H9 (cell line): ENCODE data around the gene OTUD4. TPM values are rescaled to one million over a fixed set of nuclear protein-coding genes. Genes with fewer than 3 reads are reported as not detected.

ENCODE experiments used
- DNase-seq: peaks from one replicate; pipeline ENCODE4 v3.0.0-alpha.2; 2017
- H2AFZ ChIP-seq: one replicate; pipeline ENCODE4 v1.6.1; 2013; ENCODE audit warnings: mild to moderate bottlenecking, low read length, control low read depth, moderate library complexity
- H2AK5ac ChIP-seq: 2 replicates; pipeline ENCODE4 v1.6.1; 2013; ENCODE audit warnings: low read length, control low read depth, mixed read lengths; ENCODE audit not compliant: insufficient read length
- H2BK120ac ChIP-seq: one replicate; pipeline ENCODE4 v1.6.1; 2013; ENCODE audit warnings: low read depth, mild to moderate bottlenecking, low read length, control low read depth, inconsistent platforms; ENCODE audit not compliant: poor library complexity, severe bottlenecking
- H2BK12ac ChIP-seq: 2 replicates; pipeline ENCODE4 v1.6.1; 2013; ENCODE audit warnings: low read length, control low read depth, mixed read lengths, low read depth; ENCODE audit not compliant: insufficient read length
- H2BK15ac ChIP-seq: 2 replicates; pipeline ENCODE4 v1.6.1; 2013; ENCODE audit warnings: low read depth, low read length, control low read depth
- H2BK20ac ChIP-seq: one replicate; pipeline ENCODE4 v1.6.1; 2013; ENCODE audit warnings: low read depth, mild to moderate bottlenecking, low read length, control low read depth, inconsistent platforms; ENCODE audit not compliant: poor library complexity, severe bottlenecking
- H2BK5ac ChIP-seq: 2 replicates; pipeline ENCODE4 v1.6.1; 2013; ENCODE audit warnings: low read length, control low read depth, mixed read lengths; ENCODE audit not compliant: insufficient read length
- H3K14ac ChIP-seq: 2 replicates; pipeline ENCODE4 v1.6.1; 2013; ENCODE audit warnings: low read length, control low read depth; ENCODE audit not compliant: insufficient read depth
- H3K18ac ChIP-seq: 2 replicates; pipeline ENCODE4 v1.6.1; 2013; ENCODE audit warnings: low read depth, mild to moderate bottlenecking, mixed read lengths, low read length, control low read depth; ENCODE audit not compliant: insufficient read length
- H3K23ac ChIP-seq: 2 replicates; pipeline ENCODE4 v1.6.1; 2013; ENCODE audit warnings: low read length, control low read depth, mixed read lengths, low read depth; ENCODE audit not compliant: insufficient read length
- H3K23me2 ChIP-seq: 2 replicates; pipeline ENCODE4 v1.6.1; 2013; ENCODE audit warnings: low read depth, mild to moderate bottlenecking, mixed read lengths, low read length, control low read depth; ENCODE audit not compliant: insufficient read length, poor library complexity, severe bottlenecking
- H3K27ac ChIP-seq: 2 replicates; pipeline ENCODE4 v1.5.1; 2013; ENCODE audit warnings: low read length, control low read depth, mixed read lengths, low read depth; ENCODE audit not compliant: insufficient read length
- H3K27me3 ChIP-seq: 2 replicates; pipeline ENCODE4 v1.6.1; 2013; ENCODE audit warnings: low read length, control low read depth, inconsistent platforms; ENCODE audit not compliant: insufficient read depth
- H3K4ac ChIP-seq: 2 replicates; pipeline ENCODE4 v1.6.1; 2013; ENCODE audit warnings: low read depth, mild to moderate bottlenecking, control low read depth, inconsistent platforms, low read length, moderate library complexity
- H3K4me1 ChIP-seq: 2 replicates; pipeline ENCODE4 v1.6.1; 2013; ENCODE audit warnings: low read length, control low read depth, inconsistent platforms; ENCODE audit not compliant: insufficient read depth
- H3K4me2 ChIP-seq: 2 replicates; pipeline ENCODE4 v1.6.1; 2013; ENCODE audit warnings: low read length, control low read depth, mixed read lengths; ENCODE audit not compliant: insufficient read length, insufficient read depth
- H3K56ac ChIP-seq: 2 replicates; pipeline ENCODE4 v1.6.1; 2013; ENCODE audit warnings: low read depth, mild to moderate bottlenecking, mixed read lengths, low read length, control low read depth; ENCODE audit not compliant: insufficient read length
- H3K79me1 ChIP-seq: 2 replicates; pipeline ENCODE4 v1.6.1; 2013; ENCODE audit warnings: low read depth, mild to moderate bottlenecking, moderate library complexity, low read length, control low read depth, inconsistent platforms; ENCODE audit not compliant: insufficient read depth, poor library complexity, severe bottlenecking
- H3K79me2 ChIP-seq: 2 replicates; pipeline ENCODE4 v1.6.1; 2013; ENCODE audit warnings: low read length, control low read depth, inconsistent platforms; ENCODE audit not compliant: insufficient read depth
- H3K9ac ChIP-seq: 2 replicates; pipeline ENCODE4 v1.6.1; 2013; ENCODE audit warnings: low read length, control low read depth, mixed read lengths; ENCODE audit not compliant: insufficient read length; ENCODE audit errors: extremely low read depth
- H3K9me3 ChIP-seq: one replicate; pipeline ENCODE4 v1.6.1; 2013; ENCODE audit warnings: low read depth, low read length, inconsistent platforms; ENCODE audit not compliant: control insufficient read depth
- H3T11ph ChIP-seq: one replicate; pipeline ENCODE4 v1.6.1; 2013; ENCODE audit warnings: mild to moderate bottlenecking, low read length, control low read depth, inconsistent platforms
- H4K20me1 ChIP-seq: one replicate; pipeline ENCODE4 v1.6.1; 2013; ENCODE audit not compliant: control insufficient read depth, insufficient read length, insufficient read depth
- H4K5ac ChIP-seq: 2 replicates; pipeline ENCODE4 v1.6.1; 2013; ENCODE audit warnings: low read depth, mild to moderate bottlenecking, mixed read lengths, low read length, control low read depth; ENCODE audit not compliant: insufficient read length
- H4K8ac ChIP-seq: replicated peaks from 2 replicates; pipeline ENCODE4 v1.6.1; 2013; ENCODE audit warnings: low read length, control low read depth, mixed read lengths, low read depth; ENCODE audit not compliant: insufficient read length
- H4K91ac ChIP-seq: 2 replicates; pipeline ENCODE4 v1.6.1; 2013; ENCODE audit warnings: low read depth, mild to moderate bottlenecking, moderate library complexity, mixed read lengths, low read length, control low read depth; ENCODE audit not compliant: insufficient read length
- H3K27ac Mint-ChIP-seq, 3 experiments: 2 replicates in 2 of 3; 3 replicates in 1 of 3; pipeline ENCODE4 v1.8.0; 2020 to 2021; ENCODE audit warnings: mixed read lengths in 3 of 3, mild to moderate bottlenecking in 1 of 3, moderate library complexity in 1 of 3
- H3K27me3 Mint-ChIP-seq: 2 replicates; pipeline ENCODE4 v1.8.0; 2021; ENCODE audit warnings: low read depth, mild to moderate bottlenecking, moderate library complexity, mixed read lengths
- H3K36me3 Mint-ChIP-seq, 3 experiments: 2 replicates in 2 of 3; 3 replicates in 1 of 3; pipeline ENCODE4 v1.8.0; 2020 to 2021; ENCODE audit warnings: low read depth in 3 of 3, mixed read lengths in 3 of 3; ENCODE audit not compliant: insufficient read depth in 1 of 3
- H3K4me1 Mint-ChIP-seq, 2 experiments: 2 replicates each; pipeline ENCODE4 v1.8.0; 2020; ENCODE audit warnings: mixed read lengths in 2 of 2
- H3K4me3 Mint-ChIP-seq, 2 experiments: 2 replicates in 1 of 2; 3 replicates in 1 of 2; pipeline ENCODE4 v1.8.0; 2020 to 2021; ENCODE audit warnings: mild to moderate bottlenecking in 2 of 2, mixed read lengths in 2 of 2, moderate library complexity in 1 of 2
- H3K9me3 Mint-ChIP-seq, 2 experiments: 2 replicates in 1 of 2; 3 replicates in 1 of 2; pipeline ENCODE4 v1.8.0; 2020; ENCODE audit warnings: mild to moderate bottlenecking in 2 of 2, mixed read lengths in 2 of 2, moderate library complexity in 1 of 2
- WGBS: extraction: QIAGEN DNeasy Blood & Tissue Kit; methylation state at CpG from one replicate; pipeline ENCODE4 v1.1.7; 2013; ENCODE audit warnings: missing lambda C conversion rate, low lambda C conversion rate, mixed read lengths; ENCODE audit not compliant: insufficient read length; ENCODE audit errors: extremely low coverage; 5-methylcytosine and 5-hydroxymethylcytosine counted together
- total RNA-seq: library from RNA; stranded (reverse); gene quantifications from 2 replicates; pipeline ENCODE4 v1.2.1, GENCODE V29; 2021
- TF ChIP-seq, protein P1 (sequence below): fragments of 200-600 bp; sonication (generic); conservative IDR thresholded peaks from 3 replicates; pipeline ENCODE4 v1.8.0; 2021; ENCODE audit warnings: antibody characterized with exemption, mild to moderate bottlenecking

OTUD4 gene
- total RNA-seq, 1 experiment from 2014 or later = 59.0 TPM

DNA sequence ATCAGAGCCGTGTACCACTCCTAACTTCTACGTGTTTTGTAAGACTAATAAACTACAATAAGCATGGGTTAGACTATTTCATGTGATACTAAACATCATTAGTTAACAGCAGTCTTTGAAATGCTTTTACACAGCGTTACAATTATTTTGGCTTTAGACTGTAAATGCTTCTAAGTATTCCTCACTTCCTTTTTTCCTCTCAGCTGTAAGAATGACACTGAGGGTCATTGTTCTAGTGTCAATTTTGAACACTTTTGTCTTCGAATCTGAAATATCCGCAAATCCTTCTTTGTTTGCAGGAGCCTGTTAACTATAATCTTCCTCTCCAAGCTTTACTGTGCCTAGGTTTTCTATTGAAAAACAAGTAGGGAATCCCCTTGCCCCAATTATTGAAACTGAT, 80.7 kb downstream of the OTUD4 start:
- no peaks in the 10 kb centered on the region for H3K9me3 ChIP-seq
- Mint-ChIP-seq H3K27me3 (no peaks in the 10 kb centered on the region), H3K36me3 (peaks cover 14 to 16% (median 14%) of the 10 kb centered on the region in 3 experiments), H3K9me3 (no peaks in the 10 kb centered on the region), H3K4me1 (peaks cover 10 to 15% of the 10 kb centered on the region in 2 experiments), H3K4me3 (peak overlapping the region; percentile 98 to 99), H3K27ac (no peak overlapping the region; a peak in 1 of 7 replicates)
- no peak for DNase-seq
- H2AFZ ChIP-seq = no peak overlapping the region
- WGBS = no CpG with 5 or more reads among the region's 5 CpGs
- H3K79me2 ChIP-seq = peaks cover 40% of the 10 kb centered on the region
- no peaks in the 10 kb centered on the region for H4K20me1 ChIP-seq
- no peaks in the 10 kb centered on the region for H3K79me1 ChIP-seq
- peak overlapping the region; percentile 95 for H3K4me2 ChIP-seq
- H2BK120ac ChIP-seq = no peak overlapping the region
- H3K4ac ChIP-seq = no peak overlapping the region
- H4K5ac ChIP-seq = no peak overlapping the region
- TF ChIP-seq, protein P1, sequence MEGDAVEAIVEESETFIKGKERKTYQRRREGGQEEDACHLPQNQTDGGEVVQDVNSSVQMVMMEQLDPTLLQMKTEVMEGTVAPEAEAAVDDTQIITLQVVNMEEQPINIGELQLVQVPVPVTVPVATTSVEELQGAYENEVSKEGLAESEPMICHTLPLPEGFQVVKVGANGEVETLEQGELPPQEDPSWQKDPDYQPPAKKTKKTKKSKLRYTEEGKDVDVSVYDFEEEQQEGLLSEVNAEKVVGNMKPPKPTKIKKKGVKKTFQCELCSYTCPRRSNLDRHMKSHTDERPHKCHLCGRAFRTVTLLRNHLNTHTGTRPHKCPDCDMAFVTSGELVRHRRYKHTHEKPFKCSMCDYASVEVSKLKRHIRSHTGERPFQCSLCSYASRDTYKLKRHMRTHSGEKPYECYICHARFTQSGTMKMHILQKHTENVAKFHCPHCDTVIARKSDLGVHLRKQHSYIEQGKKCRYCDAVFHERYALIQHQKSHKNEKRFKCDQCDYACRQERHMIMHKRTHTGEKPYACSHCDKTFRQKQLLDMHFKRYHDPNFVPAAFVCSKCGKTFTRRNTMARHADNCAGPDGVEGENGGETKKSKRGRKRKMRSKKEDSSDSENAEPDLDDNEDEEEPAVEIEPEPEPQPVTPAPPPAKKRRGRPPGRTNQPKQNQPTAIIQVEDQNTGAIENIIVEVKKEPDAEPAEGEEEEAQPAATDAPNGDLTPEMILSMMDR = no peak
- no peak overlapping the region for H3K56ac ChIP-seq
- H4K91ac ChIP-seq = no peak overlapping the region
- no peak overlapping the region for H2BK5ac ChIP-seq
- H3K23me2 ChIP-seq = peaks cover 5% of the 10 kb centered on the region
- no peak overlapping the region for H2BK20ac ChIP-seq
- H3K27ac ChIP-seq = no peak overlapping the region
- H2AK5ac ChIP-seq = no peak overlapping the region
- H2BK12ac ChIP-seq = no peak overlapping the region
- H3K9ac ChIP-seq = no peak overlapping the region
- no peak overlapping the region for H3K18ac ChIP-seq
- no peak overlapping the region for H4K8ac ChIP-seq
- H3K14ac ChIP-seq = no peak overlapping the region
- no peaks in the 10 kb centered on the region for H3K27me3 ChIP-seq
- no peaks in the 10 kb centered on the region for H3K4me1 ChIP-seq
- H3K23ac ChIP-seq = no peak overlapping the region
- no peak overlapping the region for H3T11ph ChIP-seq
- no peak overlapping the region for H2BK15ac ChIP-seq
